K562 (cell line): ENCODE measurements around the gene ING2. TPM values are rescaled to one million over a fixed set of nuclear protein-coding genes. Genes with fewer than 3 reads are reported as not detected.

ENCODE experiments used
- polyA plus RNA-seq, 8 experiments: library from polyadenylated mRNA; depleted of rRNA in 4 of 8; stranded (reverse) in 5 of 8; unstranded in 3 of 8; fragments of >200 nt; fragmentation: Nextera tagmentation in 2 of 8; fragmentation: Illumina TruSeq in 1 of 8; extraction: Ambion mirVana in 2 of 8; extraction: Trizol in 1 of 8; gene quantifications; 2 replicates each; pipeline versions ENCODE4 v1.2.1 to v1.2.3, GENCODE V29; 2011 to 2014; ENCODE audit warnings: inconsistent platforms in 1 of 8, missing spikeins in 1 of 8
- total RNA-seq, 7 experiments: library from RNA; depleted of rRNA in 6 of 7; stranded (reverse); fragments of >200 nt in 6 of 7; fragmentation: Illumina TruSeq in 2 of 7; extraction: Trizol in 2 of 7; gene quantifications; 2 replicates each; pipeline versions ENCODE4 v1.2.1 to v1.2.3, GENCODE V29; 2011 to 2021; ENCODE audit warnings: low replicate concordance in 1 of 7

ING2 gene
- total and polyA plus RNA-seq, 9 of the 15 experiments (the other 6 are each of a cell fraction or from before 2014, with no cell fraction given) = 2.9 to 21.4 (median 12.4) TPM

Other genes starting within 250 kb of the ING2 start
- not detected in 2 replicates for gene CLDN22, start 184.8 kb upstream of the ING2 start, total RNA-seq (2014; rRNA removed)
- gene CLDN22, start 184.8 kb upstream of the ING2 start, total RNA-seq (2014; rRNA removed; fragmentation: Illumina TruSeq; extraction: Trizol) = not detected in 2 replicates
- gene CLDN22, start 184.8 kb upstream of the ING2 start, total RNA-seq (2015; rRNA removed; fragmentation: Illumina TruSeq; extraction: Trizol) = not detected in 2 replicates
- not detected in 2 replicates for gene CLDN22, start 184.8 kb upstream of the ING2 start, total RNA-seq (2021)
- not detected in 2 replicates for gene CLDN22, start 184.8 kb upstream of the ING2 start, polyA plus RNA-seq (2011; rRNA removed)
- not detected in 2 replicates for gene CLDN22, start 184.8 kb upstream of the ING2 start, polyA plus RNA-seq (2014; fragmentation: Illumina TruSeq; extraction: Trizol)
- gene CLDN22, start 184.8 kb upstream of the ING2 start, polyA plus RNA-seq (2014; fragmentation: Nextera tagmentation; extraction: Ambion mirVana) = under 1 TPM in 1 of 2 experiments, not detected in 1; 0.21 TPM
- gene CLDN22, start 184.8 kb upstream of the ING2 start, polyA plus RNA-seq (2014; rRNA removed) = 0.11 TPM in 1 of 2 replicates, not detected in the other
- not detected in 2 replicates for gene CLDN24, start 182.6 kb upstream of the ING2 start, total RNA-seq (2014; rRNA removed)
- not detected in 2 replicates for gene CLDN24, start 182.6 kb upstream of the ING2 start, total RNA-seq (2014; rRNA removed; fragmentation: Illumina TruSeq; extraction: Trizol)
- not detected in 2 replicates for gene CLDN24, start 182.6 kb upstream of the ING2 start, total RNA-seq (2015; rRNA removed; fragmentation: Illumina TruSeq; extraction: Trizol)
- gene CLDN24, start 182.6 kb upstream of the ING2 start, total RNA-seq (2021) = not detected in 2 replicates
- not detected in 2 replicates for gene CLDN24, start 182.6 kb upstream of the ING2 start, polyA plus RNA-seq (2011; rRNA removed)
- gene CLDN24, start 182.6 kb upstream of the ING2 start, polyA plus RNA-seq (2014; fragmentation: Illumina TruSeq; extraction: Trizol) = not detected in 2 replicates
- not detected for gene CLDN24, start 182.6 kb upstream of the ING2 start, polyA plus RNA-seq (2014; fragmentation: Nextera tagmentation; extraction: Ambion mirVana)
- not detected in 2 replicates for gene CLDN24, start 182.6 kb upstream of the ING2 start, polyA plus RNA-seq (2014; rRNA removed)
- gene CDKN2AIP, start 60.4 kb upstream of the ING2 start, total RNA-seq (2014; rRNA removed) = 18.0 and 21.5 TPM in 2 replicates
- 21.2 and 21.7 TPM in 2 replicates for gene CDKN2AIP, start 60.4 kb upstream of the ING2 start, total RNA-seq (2014; rRNA removed; fragmentation: Illumina TruSeq; extraction: Trizol)
- 19.5 and 19.8 TPM in 2 replicates for gene CDKN2AIP, start 60.4 kb upstream of the ING2 start, total RNA-seq (2015; rRNA removed; fragmentation: Illumina TruSeq; extraction: Trizol)
- gene CDKN2AIP, start 60.4 kb upstream of the ING2 start, total RNA-seq (2021) = 20.3 and 20.9 TPM in 2 replicates
- gene CDKN2AIP, start 60.4 kb upstream of the ING2 start, polyA plus RNA-seq (2011; rRNA removed) = 21.4 and 22.0 TPM in 2 replicates
- 17.7 and 18.8 TPM in 2 replicates for gene CDKN2AIP, start 60.4 kb upstream of the ING2 start, polyA plus RNA-seq (2014; fragmentation: Illumina TruSeq; extraction: Trizol)
- 1 to 10 TPM; 5.9 to 7.7 TPM for gene CDKN2AIP, start 60.4 kb upstream of the ING2 start, polyA plus RNA-seq (2014; fragmentation: Nextera tagmentation; extraction: Ambion mirVana)
- 19.7 and 20.3 TPM in 2 replicates for gene CDKN2AIP, start 60.4 kb upstream of the ING2 start, polyA plus RNA-seq (2014; rRNA removed)
- 23.3 and 31.4 TPM in 2 replicates for gene RWDD4, start 154.1 kb downstream of the ING2 start, total RNA-seq (2014; rRNA removed)
- 28.2 and 30.4 TPM in 2 replicates for gene RWDD4, start 154.1 kb downstream of the ING2 start, total RNA-seq (2014; rRNA removed; fragmentation: Illumina TruSeq; extraction: Trizol)
- 27.0 and 32.5 TPM in 2 replicates for gene RWDD4, start 154.1 kb downstream of the ING2 start, total RNA-seq (2015; rRNA removed; fragmentation: Illumina TruSeq; extraction: Trizol)
- 24.2 and 26.0 TPM in 2 replicates for gene RWDD4, start 154.1 kb downstream of the ING2 start, total RNA-seq (2021)
- gene RWDD4, start 154.1 kb downstream of the ING2 start, polyA plus RNA-seq (2011; rRNA removed) = 19.3 and 23.0 TPM in 2 replicates
- 23.8 and 29.4 TPM in 2 replicates for gene RWDD4, start 154.1 kb downstream of the ING2 start, polyA plus RNA-seq (2014; fragmentation: Illumina TruSeq; extraction: Trizol)
- gene RWDD4, start 154.1 kb downstream of the ING2 start, polyA plus RNA-seq (2014; fragmentation: Nextera tagmentation; extraction: Ambion mirVana) = 10 to 100 TPM in 1 of 2 experiments, 1 to 10 TPM in 1; 8.4 to 11.7 TPM
- gene RWDD4, start 154.1 kb downstream of the ING2 start, polyA plus RNA-seq (2014; rRNA removed) = 24.2 and 27.8 TPM in 2 replicates
- 24.7 and 31.8 TPM in 2 replicates for gene TRAPPC11, start 154.2 kb downstream of the ING2 start, total RNA-seq (2014; rRNA removed)
- 31.8 and 34.9 TPM in 2 replicates for gene TRAPPC11, start 154.2 kb downstream of the ING2 start, total RNA-seq (2014; rRNA removed; fragmentation: Illumina TruSeq; extraction: Trizol)
- 26.9 and 30.6 TPM in 2 replicates for gene TRAPPC11, start 154.2 kb downstream of the ING2 start, total RNA-seq (2015; rRNA removed; fragmentation: Illumina TruSeq; extraction: Trizol)
- gene TRAPPC11, start 154.2 kb downstream of the ING2 start, total RNA-seq (2021) = 26.5 and 28.7 TPM in 2 replicates
- gene TRAPPC11, start 154.2 kb downstream of the ING2 start, polyA plus RNA-seq (2011; rRNA removed) = 48.2 and 49.0 TPM in 2 replicates
- 32.6 and 46.3 TPM in 2 replicates for gene TRAPPC11, start 154.2 kb downstream of the ING2 start, polyA plus RNA-seq (2014; fragmentation: Illumina TruSeq; extraction: Trizol)
- gene TRAPPC11, start 154.2 kb downstream of the ING2 start, polyA plus RNA-seq (2014; fragmentation: Nextera tagmentation; extraction: Ambion mirVana) = 10 to 100 TPM; 11.6 to 12.0 TPM
- 23.6 and 24.3 TPM in 2 replicates for gene TRAPPC11, start 154.2 kb downstream of the ING2 start, polyA plus RNA-seq (2014; rRNA removed)